GM18519 (cell line): ENCODE data around the gene APBA1.

Experiments
- ATAC-seq: cut with Tn5 transposase; IDR thresholded peaks from one replicate; pipeline ENCODE4 v1.9.1; 2021; ENCODE audit warnings: mild to moderate bottlenecking, moderate library complexity; ENCODE audit not compliant: unreplicated experiment, low FRiP score

Gene APBA1

DNA sequence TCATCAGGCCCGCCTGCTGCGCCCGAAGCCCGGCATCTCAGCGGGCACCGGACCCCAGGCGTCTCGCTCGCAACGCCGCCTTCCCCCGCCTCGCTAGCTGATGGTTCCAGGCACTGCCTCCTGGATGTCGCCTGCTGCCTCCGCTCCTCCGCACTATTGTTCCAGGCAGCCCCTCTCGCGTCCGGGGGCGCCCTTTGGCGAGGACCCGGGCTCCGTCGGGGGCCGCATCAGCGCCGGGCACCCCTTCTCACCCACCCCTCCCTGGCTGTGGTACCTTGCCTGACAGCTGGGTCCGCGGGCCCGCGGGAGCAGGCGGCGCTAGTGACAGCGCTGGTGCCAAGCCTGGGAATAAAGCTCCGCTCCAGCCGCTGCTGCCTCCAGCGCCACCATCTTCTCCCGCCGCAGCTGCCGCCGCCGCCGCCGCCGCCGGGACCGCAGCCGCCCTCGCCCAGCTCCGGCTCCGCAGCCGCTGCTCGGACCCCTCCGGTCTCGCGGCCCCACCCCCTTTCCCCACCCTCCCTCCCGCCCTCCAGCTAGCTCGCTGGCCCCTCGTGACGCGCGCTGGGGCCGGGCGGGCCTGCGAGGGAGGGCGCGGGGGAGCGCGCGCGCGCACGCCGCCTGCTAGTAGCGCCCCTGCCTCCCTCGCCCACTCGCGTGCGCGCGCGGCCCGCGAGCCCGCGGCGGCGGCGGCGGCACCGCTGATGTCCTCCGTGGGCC, at the start of gene APBA1:
Gene APBA1 (minus strand): TSS at position 493 of the 717 bp plus-strand sequence.
- ATAC-seq = peak; percentile 24

DNA sequence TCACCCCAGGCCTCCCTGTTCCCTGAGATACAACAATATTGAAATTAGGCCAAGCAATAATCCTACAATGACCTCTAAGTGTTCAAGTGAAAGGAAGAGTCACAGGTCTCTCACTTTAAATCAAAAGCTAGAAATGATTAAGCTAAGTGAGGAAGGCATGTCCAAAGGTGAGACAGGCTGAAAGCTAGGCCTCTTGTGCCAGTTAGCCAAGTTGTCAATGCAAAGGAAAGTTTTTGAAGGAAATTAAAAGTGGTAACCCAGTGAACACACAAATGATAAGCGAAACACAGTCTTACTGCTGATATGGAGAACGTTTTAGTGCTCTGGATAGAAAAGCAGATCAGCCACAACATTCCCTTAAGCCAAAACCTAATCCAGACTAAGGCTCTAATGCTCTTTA, 47.8 kb upstream of the APBA1 start:
- no peak for ATAC-seq

DNA sequence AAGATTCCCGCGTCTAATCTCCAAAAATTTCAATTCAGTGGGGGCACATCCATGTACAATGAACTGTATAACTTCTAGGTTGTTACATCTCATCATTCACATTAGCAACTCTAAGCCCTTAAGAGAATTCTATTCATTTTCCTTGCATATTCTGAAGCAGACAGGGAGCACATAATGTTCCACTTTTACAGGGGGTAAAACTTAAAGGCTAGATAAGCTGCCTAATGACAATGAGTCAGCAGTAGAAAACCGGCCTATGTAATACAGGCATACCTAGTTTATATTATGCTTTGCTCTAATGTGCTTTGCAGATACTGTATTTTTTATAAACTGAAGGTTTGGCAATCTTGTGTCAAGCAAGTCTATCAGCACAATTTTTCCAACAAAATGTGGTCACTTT, 47.2 kb upstream of the APBA1 start:
- ATAC-seq = no peak

DNA sequence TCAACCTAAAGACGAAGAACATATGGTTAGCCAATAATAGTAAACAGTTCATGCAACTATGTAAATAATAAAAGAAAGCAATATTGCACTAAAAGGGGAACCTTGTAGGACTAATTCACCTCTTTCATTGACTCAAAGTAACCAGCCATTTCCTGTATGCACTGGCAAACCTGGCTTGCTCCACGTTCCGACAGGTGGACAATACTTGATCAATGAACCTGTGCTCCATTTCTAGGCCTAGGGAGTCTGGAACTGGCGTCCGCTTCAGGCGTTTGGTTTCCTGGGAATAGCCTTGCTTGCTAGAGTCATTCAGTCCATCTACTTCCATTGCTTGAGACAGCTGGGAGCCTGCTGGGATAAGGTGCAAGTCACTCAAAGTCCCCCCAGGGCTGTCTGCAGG, 46.0 kb upstream of the APBA1 start:
- no peak for ATAC-seq

DNA sequence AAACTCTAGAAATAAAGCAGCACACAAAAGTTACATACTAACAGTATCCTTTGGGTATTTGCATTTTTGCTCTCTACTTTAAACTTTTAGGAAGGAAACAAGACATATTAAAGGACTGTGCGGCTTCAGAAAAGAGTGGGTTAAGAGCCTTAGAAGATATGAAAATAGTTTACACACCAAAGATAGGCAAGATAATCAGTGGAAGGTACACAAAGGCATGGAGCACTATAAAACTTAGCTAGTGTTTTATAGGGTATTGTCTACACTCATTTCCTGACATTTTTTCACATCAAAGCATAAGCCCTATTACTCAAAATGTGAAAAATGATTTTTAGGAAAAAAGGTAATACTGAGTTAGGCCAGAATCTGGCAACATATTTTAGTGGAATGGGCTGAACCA, 43.7 kb upstream of the APBA1 start:
- ATAC-seq = no peak

DNA sequence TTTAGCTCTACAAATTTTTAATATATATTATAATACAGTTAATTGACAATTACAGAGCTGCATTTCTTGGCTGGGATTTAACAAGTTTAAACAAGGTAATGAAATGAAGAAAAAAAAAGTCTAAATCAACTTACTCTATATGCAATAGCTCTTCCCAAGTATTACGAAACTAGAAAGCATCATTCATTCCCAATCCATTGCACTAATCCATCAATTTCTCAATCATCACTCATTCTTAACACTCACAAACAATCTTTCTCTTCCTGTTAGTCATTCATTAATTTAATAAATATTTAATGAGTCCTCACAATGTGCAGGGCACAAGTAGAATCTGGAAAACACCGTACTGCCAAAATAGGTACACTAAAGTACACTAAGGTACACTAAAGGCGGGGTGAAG, 42.9 kb upstream of the APBA1 start:
- no peak for ATAC-seq

DNA sequence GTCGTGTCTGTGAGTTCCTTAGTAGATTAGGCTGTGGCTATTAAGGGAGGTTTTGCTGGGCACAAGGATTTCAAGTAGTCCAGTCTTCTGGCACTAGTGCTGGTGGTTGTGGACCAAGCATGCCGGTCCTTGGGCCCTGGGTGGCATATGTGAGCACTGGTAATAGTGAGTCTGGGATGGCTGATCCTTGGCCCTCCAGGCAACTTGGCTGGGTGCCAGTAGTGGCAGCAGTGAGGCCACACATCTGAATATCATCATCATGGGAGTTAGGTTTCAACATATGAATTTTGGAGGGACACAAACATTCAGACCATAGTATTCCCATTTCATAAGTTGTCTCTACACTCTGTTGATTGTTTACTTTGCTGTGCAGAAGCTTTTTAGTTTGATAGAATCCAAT, 25.3 kb upstream of the APBA1 start:
- ATAC-seq = no peak

DNA sequence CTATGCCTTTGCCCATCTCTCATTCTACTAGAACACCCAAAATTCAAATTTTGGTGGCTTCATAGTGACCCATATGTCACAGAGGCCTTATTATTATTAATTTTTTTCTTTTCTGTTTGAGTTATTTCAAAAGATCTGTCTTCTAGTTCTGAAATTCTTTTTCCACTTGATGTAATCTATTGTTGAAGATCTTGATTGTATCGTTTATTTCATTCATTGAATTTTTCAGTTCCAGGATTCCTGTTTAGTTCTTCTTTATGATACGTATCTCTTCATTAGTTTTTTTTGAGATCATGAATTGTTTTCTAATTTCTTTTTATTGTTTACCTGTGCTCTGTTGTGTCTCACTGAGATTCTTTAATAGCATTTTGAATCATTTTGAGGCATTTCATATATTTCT, 24.6 kb upstream of the APBA1 start:
- no peak for ATAC-seq

DNA sequence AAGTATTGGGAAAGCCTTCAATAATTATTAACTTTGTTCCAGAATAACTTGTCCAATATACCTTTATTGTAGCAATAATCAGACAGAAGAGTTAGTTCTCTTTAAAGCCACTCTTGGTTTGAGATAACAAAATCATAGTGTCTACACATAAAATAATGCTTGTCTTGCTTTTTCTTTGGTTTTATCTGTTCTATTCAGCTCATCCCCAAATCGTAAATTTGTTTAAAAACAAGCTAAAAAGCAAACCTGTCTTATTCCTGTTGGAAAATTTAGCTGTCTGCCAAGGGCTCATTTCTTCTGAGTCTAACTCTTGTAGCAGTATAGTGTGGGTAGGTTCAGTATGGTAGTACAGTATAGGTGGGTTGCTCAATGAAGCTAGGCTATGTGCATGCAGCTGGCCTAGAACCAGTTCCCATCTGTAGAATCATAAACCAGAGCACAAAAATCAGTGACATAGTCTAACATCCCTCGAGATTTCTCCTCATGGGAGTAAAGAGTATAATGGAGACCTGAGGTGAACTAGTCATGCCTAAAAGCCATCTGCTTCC, 17.9 kb upstream of the APBA1 start:
- no peak for ATAC-seq

DNA sequence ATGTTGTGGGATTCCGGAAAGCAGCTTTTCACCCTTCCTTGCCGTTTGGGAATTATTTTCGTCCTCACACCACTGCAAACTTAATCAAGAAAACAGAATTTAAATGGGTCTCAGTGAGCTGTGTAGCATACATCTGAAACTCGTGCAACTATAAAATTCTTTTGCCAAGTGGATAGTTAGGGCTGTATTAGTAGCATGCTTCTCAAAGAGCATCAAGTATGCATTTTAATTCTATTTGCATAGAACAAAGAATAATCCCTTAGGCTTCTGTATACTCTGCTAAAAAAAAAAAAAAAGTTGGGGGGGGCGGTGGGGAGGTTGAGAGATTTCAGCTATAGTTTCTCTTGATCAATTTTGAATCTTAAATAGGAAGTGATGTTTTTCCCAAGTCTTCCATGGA, 11.8 kb upstream of the APBA1 start:
- ATAC-seq = no peak

DNA sequence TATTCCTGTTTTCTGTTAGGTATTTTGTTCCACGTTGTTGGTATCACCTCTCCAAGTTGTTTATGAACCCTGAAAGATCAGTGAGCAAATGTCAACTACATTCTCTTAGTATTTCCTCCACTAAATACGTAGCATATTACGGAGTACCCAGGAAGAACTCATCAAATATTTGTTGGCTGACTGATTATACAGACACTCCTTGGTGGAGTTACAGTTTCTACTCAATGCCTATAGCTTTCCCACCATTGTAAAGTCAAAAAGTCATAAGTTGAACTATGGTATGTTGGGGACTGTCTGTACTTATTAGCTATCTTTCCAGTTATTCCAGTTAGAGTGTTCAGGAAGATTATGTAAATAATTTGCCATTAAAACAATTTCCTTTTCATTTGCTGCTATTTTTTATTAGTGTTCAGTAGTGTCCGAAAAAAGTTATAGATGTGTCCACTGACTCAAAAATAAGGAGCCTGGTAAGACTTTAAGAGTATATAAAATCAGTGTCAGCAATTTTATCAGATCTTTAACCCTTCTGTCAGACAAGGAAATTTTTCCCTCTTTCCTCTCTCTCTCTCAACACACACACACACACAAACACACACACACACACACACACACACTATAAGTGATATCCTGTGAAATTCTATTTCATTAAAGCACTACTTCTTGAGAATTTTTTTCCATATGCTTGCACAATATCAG, 6.8 kb upstream of the APBA1 start:
- ATAC-seq = no peak

DNA sequence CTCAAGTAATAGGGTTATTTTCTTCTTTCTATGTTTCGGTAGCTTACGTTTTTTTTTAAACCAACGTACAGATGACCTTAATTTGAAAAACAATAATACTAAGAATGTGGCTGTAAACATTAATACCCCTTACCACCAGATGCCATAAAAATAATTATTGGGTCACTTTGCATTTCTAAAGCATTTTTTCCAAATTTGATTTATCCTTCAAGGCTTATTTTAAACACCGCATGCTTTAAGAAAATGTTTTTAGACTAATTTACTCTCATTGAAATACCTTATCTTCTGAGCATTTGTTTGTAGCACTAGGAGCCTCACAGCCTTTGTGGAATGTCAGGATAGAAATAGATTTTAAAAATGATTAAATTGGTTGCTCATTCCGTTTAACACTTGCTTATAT, 5.8 kb upstream of the APBA1 start:
- no peak for ATAC-seq

DNA sequence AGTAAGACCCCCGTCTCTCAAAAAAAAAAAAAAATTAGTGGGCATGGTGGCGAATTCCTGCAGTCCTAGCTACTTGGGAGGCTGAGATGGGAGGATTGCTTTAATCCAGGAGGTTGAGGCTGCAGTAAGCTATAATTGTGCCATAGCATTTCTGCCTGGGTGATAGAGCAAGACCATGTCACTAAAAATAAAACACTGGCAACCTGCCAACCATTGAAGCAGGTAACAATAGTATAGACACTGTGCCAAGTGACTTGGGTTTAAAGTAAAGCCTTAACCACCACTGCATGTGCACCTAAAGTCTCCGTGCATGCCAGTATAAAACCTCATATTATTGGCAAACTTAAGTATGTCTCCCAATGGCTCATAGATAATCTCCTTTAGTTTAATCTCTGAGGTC, 3.4 kb upstream of the APBA1 start:
- no peak for ATAC-seq

DNA sequence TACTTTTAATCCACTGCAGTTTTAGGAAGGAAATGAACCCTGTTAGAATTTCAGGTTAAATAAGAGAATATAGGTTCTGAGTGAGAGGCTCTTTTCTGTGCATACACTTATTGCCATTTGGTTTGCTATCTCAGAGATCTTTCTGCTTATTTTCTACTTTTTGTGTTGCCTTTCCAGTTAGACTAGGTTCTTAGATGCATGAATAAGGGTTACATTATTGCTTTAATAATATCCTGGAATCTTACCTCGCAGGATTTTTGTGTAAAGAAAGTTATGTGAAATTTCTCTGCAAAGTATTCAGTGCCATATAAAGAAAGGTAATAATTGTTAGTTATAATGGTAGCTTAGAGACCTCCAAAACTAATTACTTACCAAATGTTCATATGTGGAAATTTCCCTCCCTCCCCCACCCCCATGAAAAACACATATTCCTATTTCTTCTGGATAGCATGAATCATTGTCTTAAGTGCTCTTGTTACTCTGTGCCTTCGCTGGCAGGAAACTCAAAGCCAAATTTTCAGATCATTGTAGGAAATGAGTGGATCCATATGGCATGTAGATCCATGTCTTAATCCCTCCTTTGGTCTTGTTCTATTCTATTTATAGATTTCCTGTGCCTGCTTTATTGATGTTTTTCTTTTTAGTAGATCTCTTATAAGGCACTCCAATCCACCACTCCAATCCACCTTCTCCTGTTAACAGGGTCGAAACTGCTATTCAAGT, 2.7 kb upstream of the APBA1 start:
- ATAC-seq = no peak

DNA sequence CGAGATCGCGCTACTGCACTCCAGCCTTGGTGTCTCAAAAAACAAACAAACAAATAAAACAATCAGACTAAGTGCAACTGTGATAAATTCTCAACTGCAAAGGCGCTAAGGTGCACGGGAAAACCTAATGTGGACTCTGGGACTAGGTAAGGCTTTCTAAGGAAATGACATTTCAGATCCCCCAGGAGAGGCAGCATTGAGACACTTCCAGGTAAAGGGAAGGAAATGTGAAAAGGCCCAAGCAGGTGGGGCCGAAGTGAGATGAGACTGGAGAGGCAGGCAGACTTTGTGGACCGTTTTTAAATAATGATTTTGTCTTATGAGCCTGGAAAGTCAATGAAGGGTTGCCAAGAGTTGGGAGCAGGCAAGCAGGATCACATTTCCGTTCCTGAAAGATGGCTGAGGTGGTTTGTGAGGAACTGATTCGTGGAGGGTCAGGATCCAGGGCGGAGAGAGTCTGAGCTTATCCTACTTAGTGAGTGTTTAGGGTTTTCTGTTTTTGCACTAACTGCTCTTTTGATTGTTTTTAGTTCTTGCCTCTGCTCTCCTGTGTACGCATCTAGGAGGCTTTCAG, 2.0 kb upstream of the APBA1 start:
- ATAC-seq = no peak

DNA sequence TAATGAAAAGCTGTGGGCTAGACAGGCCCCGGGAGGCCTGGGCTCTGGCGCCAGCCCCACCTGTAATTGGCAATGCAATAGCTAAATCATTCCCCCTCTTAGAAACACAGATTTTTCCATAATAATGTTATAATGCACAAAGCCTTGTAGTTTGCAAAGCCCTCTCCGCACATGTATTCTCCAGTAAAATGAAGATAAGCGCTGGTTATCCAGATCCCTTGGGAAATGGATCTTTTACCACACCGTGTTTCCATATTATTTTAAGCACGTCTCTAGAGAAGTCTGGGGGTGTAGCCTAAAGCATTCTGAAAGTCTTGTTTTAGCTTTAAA, 1.1 kb upstream of the APBA1 start:
- ATAC-seq = no peak

DNA sequence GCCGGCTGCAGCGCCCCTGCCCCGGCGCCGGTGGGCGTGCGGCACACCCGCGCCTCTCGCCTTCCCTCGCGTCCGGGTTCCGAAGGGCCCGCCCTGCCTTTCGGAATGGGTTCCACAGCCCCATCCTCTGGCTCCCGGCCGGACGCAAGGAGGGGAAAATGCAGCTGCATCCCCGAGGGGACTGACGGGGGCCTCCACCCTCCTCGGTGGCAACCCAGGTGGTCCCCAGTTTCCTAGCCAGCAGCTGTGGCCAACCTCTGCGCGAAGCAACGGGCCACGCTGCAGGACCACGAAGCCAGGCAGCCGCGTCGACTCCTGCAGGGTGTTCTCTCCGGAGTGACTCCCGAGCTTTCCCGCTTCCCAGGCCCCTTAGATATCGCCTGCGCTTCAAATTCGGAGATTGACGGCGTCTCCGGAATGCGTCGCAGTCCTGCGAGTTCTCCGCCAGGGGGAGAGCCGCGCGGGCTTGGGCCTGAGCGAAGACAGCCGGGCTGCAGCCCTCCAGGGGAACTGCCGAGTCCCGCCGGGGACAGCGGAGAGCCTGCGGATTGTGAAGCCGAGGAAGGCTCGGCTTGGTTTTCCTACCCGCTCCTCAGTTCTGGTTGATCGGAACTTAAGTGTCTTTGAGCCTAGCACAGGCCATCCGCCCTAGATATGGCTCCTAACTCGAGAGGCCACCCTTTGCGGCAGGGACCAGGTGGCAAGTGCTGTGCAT, 582 bp upstream of the APBA1 start:
- ATAC-seq = peak; percentile 88

DNA sequence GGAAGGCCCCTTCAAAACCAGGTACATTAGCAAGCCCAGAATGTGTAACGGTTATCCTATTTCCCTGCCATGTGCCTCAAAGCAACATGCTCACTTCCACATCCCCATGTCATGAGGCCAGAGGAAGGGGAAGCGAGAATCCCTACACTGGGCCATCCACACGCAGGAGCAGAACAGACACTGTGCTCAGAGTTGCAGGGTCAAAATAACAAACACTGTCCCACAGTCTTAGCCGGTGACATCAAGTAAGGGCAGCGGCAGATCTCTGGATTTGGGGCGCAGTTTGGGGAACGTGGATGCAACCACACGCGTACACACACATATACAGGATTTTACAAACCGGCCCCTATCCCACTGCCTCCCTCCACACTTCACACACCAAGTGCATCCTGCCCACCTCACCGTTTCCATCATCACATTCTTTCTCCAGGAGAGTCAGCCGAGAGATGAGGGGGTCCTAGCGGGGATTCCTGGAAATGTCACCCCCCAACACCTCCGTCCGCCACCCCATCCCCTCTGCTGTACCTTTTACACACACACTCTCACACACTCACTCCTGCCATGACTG, 776 bp downstream of the APBA1 start:
- no peak for ATAC-seq

DNA sequence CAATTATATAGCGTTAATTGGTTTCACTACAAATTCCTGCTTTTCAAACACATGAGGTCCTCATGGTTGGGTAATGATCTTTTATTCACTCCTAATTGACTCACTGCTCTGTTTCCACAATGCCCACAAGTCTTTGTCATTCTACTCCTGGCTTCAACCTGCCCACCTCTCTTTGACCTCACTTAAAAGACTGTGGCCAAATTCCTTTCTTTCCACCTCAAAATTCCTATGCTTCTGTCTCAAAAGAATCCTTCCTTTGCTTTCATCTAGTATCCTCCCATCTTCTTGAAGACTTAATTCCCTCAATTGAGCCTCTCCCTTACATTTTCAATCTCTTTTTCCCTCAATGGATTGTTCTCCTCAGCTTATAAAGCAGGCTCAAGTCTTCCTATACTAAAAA, 4.9 kb downstream of the APBA1 start:
- ATAC-seq = no peak

DNA sequence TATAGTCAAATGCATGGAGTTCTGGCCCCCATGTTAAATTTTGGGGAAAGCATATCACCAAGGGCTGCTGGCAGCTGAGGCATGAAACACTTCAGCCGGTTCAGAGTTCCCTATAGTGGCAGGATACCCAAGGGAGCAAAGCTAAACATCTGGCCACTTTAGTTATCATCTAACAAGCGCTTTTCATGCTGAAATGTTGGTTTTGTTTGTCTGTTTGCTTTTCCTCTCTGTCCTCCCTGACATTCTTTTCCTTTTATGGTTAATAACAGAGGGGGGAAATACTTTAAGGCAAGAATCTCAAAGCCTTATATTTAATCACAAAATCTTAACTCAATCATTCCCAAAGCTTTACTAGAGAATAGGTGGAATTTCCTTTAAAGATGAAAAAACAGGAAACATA, 11.9 kb downstream of the APBA1 start:
- ATAC-seq = no peak
